SK-N-SH (cell line): ENCODE results near the gene DTNBP1. TPM values are rescaled to one million over a fixed set of nuclear protein-coding genes. Genes with fewer than 3 reads are reported as not detected.

Source experiments
- CTCF ChIA-PET: fragments of 300-600, 350-600 bp; formaldehyde crosslinking; extraction: SDS; loops from one replicate; lab custom pipeline; 2021; lab: Yijun Ruan, JAX
- POLR2A ChIA-PET: fragments of 350-600 bp; sonication (Branson Sonifier 250); formaldehyde crosslinking; extraction: SDS; loops from one replicate; lab custom pipeline; 2020; ENCODE audit warnings: antibody characterized with exemption, inconsistent platforms; lab: Yijun Ruan, JAX
- DNase-seq: peaks from one replicate; pipeline ENCODE4 v3.0.0; 2012
- H2AFZ ChIP-seq: fragments of 200-600 bp; sonication (generic); 2 replicates; pipeline ENCODE4 v1.8.1; 2016; ENCODE audit warnings: antibody characterized with exemption, mild to moderate bottlenecking, low read depth
- H3F3A ChIP-seq: fragments of 200-600 bp; sonication (generic); replicated peaks from 2 replicates; pipeline ENCODE3; 2016; ENCODE audit warnings: antibody characterized with exemption, mild to moderate bottlenecking; ENCODE audit not compliant: insufficient read depth
- H3K27ac ChIP-seq, 2 experiments: fragments of 200-500 bp in 1 of 2; fragments of 200-600 bp in 1 of 2; sonication (Bioruptor generic) in 1 of 2; sonication (generic), shearing (Covaris generic) in 1 of 2; 2 replicates each; pipeline versions ENCODE4 v1.5.1 to v1.6.1; 2014 to 2016; ENCODE audit warnings: low read depth in 2 of 2, inconsistent platforms in 1 of 2, low read length in 1 of 2, mild to moderate bottlenecking in 1 of 2, mixed read lengths in 1 of 2
- H3K27me3 ChIP-seq: fragments of 200-600 bp; sonication (generic), shearing (Covaris generic); 2 replicates; pipeline ENCODE4 v1.6.1; 2016; ENCODE audit warnings: mixed run types; ENCODE audit not compliant: insufficient read depth
- H3K36me3 ChIP-seq, 2 experiments: fragments of 200-500 bp in 1 of 2; fragments of 200-600 bp in 1 of 2; sonication (Bioruptor generic) in 1 of 2; sonication (generic) in 1 of 2; replicated peaks in 1 of 2; 2 replicates each; pipeline versions ENCODE3 to v1.5.1; 2014 to 2016; ENCODE audit warnings: low read length in 1 of 2, mild to moderate bottlenecking in 1 of 2; ENCODE audit not compliant: insufficient read depth in 2 of 2, control insufficient read depth in 1 of 2
- H3K4me1 ChIP-seq, 2 experiments: fragments of 200-500 bp in 1 of 2; fragments of 200-600 bp in 1 of 2; sonication (Bioruptor generic) in 1 of 2; sonication (generic), shearing (Covaris generic) in 1 of 2; 2 replicates each; pipeline versions ENCODE4 v1.5.1 to v1.6.1; 2014 to 2016; ENCODE audit warnings: low read depth in 1 of 2, low read length in 1 of 2, mixed run types in 1 of 2; ENCODE audit not compliant: insufficient read depth in 2 of 2, control insufficient read depth in 1 of 2
- H3K4me2 ChIP-seq: fragments of 200-600 bp; sonication (generic), shearing (Covaris generic); 2 replicates; pipeline ENCODE4 v1.6.1; 2017; ENCODE audit warnings: mixed run types
- H3K4me3 ChIP-seq, 2 experiments: fragments of 200-500 bp in 1 of 2; fragments of 200-600 bp in 1 of 2; sonication (Bioruptor generic) in 1 of 2; sonication (generic), shearing (Covaris generic) in 1 of 2; 2 replicates each; pipeline versions ENCODE4 v1.5.1 to v1.8.1; 2014 to 2016; ENCODE audit warnings: low read depth in 2 of 2, inconsistent platforms in 1 of 2, low read length in 1 of 2, mild to moderate bottlenecking in 1 of 2, mixed read lengths in 1 of 2, moderate library complexity in 1 of 2
- H3K79me2 ChIP-seq: fragments of 200-600 bp; sonication (generic); 2 replicates; pipeline ENCODE4 v1.8.1; 2017; ENCODE audit warnings: mild to moderate bottlenecking; ENCODE audit not compliant: insufficient read depth
- H3K9ac ChIP-seq: fragments of 200-600 bp; sonication (generic); 2 replicates; pipeline ENCODE4 v1.6.1; 2017; ENCODE audit warnings: mixed run types
- H3K9me2 ChIP-seq: fragments of 200-600 bp; sonication (generic); 2 replicates; pipeline ENCODE4 v1.6.1; 2017; ENCODE audit warnings: mixed run types
- H3K9me3 ChIP-seq: fragments of 200-600 bp; sonication (generic); 2 replicates; pipeline ENCODE4 v1.6.1; 2017; ENCODE audit warnings: mixed run types, mild to moderate bottlenecking, moderate library complexity
- H4K20me1 ChIP-seq: fragments of 200-600 bp; sonication (generic); 2 replicates; pipeline ENCODE4 v1.6.1; 2017; ENCODE audit warnings: mild to moderate bottlenecking, mixed run types; ENCODE audit not compliant: insufficient read depth
- CHD2 ChIP-seq: fragments of 150-350 bp; IDR thresholded peaks from 2 replicates; pipeline ENCODE4 v1.6.1; 2018; ENCODE audit warnings: low read length; ENCODE audit not compliant: partially characterized antibody
- CTCF ChIP-seq: fragments of 200-600 bp; sonication (generic); IDR thresholded peaks from 2 replicates; pipeline ENCODE4 v1.6.1; 2017; ENCODE audit warnings: antibody characterized with exemption, mild to moderate bottlenecking, moderate library complexity
- ELF1 ChIP-seq: IDR thresholded peaks from 2 replicates; pipeline ENCODE4 v1.4.0; 2012
- EZH2phosphoT487 ChIP-seq: fragments of 200-600 bp; sonication (generic); IDR thresholded peaks from 2 replicates; pipeline ENCODE4 v1.6.1; 2017; ENCODE audit warnings: low read depth, mixed run types, mild to moderate bottlenecking, antibody characterized with exemption, moderate library complexity, borderline replicate concordance
- FOXJ3 ChIP-seq: sonication (generic); formaldehyde crosslinking; IDR thresholded peaks from 2 replicates; pipeline ENCODE4 v1.5.1; 2020; ENCODE audit warnings: mild to moderate bottlenecking, missing genetic modification reagents
- FOXM1 ChIP-seq: IDR thresholded peaks from 2 replicates; pipeline ENCODE4 v1.4.0; 2012; ENCODE audit warnings: low read depth, mild to moderate bottlenecking
- GABPA ChIP-seq: IDR thresholded peaks from 2 replicates; pipeline ENCODE4 v1.4.0; 2012; ENCODE audit warnings: low read depth, mild to moderate bottlenecking
- GATA2 ChIP-seq: sonication (generic); formaldehyde crosslinking; IDR thresholded peaks from 2 replicates; pipeline ENCODE4 v1.5.0; 2020; ENCODE audit warnings: mild to moderate bottlenecking, missing genetic modification reagents
- MAX ChIP-seq: IDR thresholded peaks from 2 replicates; pipeline ENCODE4 v1.4.0; 2012; ENCODE audit warnings: low read depth
- NRF1 ChIP-seq: IDR thresholded peaks from 2 replicates; pipeline ENCODE4 v1.6.1; 2012; ENCODE audit warnings: low read depth, mild to moderate bottlenecking, low read length
- PBX3 ChIP-seq: IDR thresholded peaks from 2 replicates; pipeline ENCODE4; 2012
- POLR2AphosphoS5 ChIP-seq: IDR thresholded peaks from 2 replicates; pipeline ENCODE4 v1.6.1; 2012; ENCODE audit warnings: low read depth, low read length
- RAD21 ChIP-seq: IDR thresholded peaks from 2 replicates; pipeline ENCODE4 v1.6.1; 2012; ENCODE audit warnings: mild to moderate bottlenecking, low read length
- RXRA ChIP-seq: IDR thresholded peaks from 2 replicates; pipeline ENCODE4 v1.4.0; 2012; ENCODE audit warnings: low read depth, mild to moderate bottlenecking, borderline replicate concordance
- SIN3A ChIP-seq: IDR thresholded peaks from 2 replicates; pipeline ENCODE4 v1.6.1; 2012; ENCODE audit warnings: low read depth, mild to moderate bottlenecking, low read length, moderate library complexity, borderline replicate concordance
- TAF1 ChIP-seq: IDR thresholded peaks from 2 replicates; pipeline ENCODE4 v1.6.1; 2012; ENCODE audit warnings: low read depth, mild to moderate bottlenecking, low read length, moderate library complexity, borderline replicate concordance
- TEAD4 ChIP-seq: IDR thresholded peaks from 2 replicates; pipeline ENCODE4 v1.4.0; 2012; ENCODE audit warnings: mild to moderate bottlenecking, borderline replicate concordance; ENCODE audit not compliant: insufficient read depth
- USF1 ChIP-seq: IDR thresholded peaks from 2 replicates; pipeline ENCODE4 v1.4.0; 2012; ENCODE audit warnings: low read depth, borderline replicate concordance
- USF2 ChIP-seq: fragments of 150-350 bp; IDR thresholded peaks from 2 replicates; pipeline ENCODE4 v1.6.1; 2017; ENCODE audit warnings: antibody characterized with exemption, low read length, low read depth, borderline replicate concordance
- ZBTB33 ChIP-seq: IDR thresholded peaks from 2 replicates; pipeline ENCODE4 v1.4.0; 2012; ENCODE audit warnings: low read depth, borderline replicate concordance
- WGBS: methylation state at CpG from one replicate; pipeline ENCODE4 v1.1.6; 2017; ENCODE audit warnings: low lambda C conversion rate; 5-methylcytosine and 5-hydroxymethylcytosine counted together
- polyA plus RNA-seq, 3 experiments: library from polyadenylated mRNA; depleted of rRNA; stranded (reverse); fragments of >200 nt; gene quantifications; 2 replicates each; pipeline ENCODE4 v1.2.3, GENCODE V29; 2012

The DTNBP1 gene
- polyA plus RNA-seq, 1 of the 3 experiments (the other 2 are of a cell fraction) = 19.7 TPM

- TF ChIP-seq ELF1 (no peak), NRF1 (no peak), MAX (no peak), USF1 (no peak), FOXM1 (no peak), SIN3A (no peak), ZBTB33 (no peak), PBX3 (no peak), CTCF (no peak), CHD2 (no peak), TEAD4 (no peak), TAF1 (no peak), POLR2AphosphoS5 (no peak), EZH2phosphoT487 (no peak), GATA2 (CRISPR knock-in tag) (no peak), RXRA (no peak), FOXJ3 (no peak), USF2 (no peak), RAD21 (no peak), GABPA (no peak)
- Histone ChIP-seq H3K4me1 (peaks cover 2 to 12% of the 10 kb centered on the region in 2 experiments; a peak in 2 of 4 replicates), H3K9ac (no peak overlapping the region), H3K27ac (no peak overlapping the region), H3K9me2 (no peaks in the 10 kb centered on the region), H3K9me3 (no peaks in the 10 kb centered on the region), H3K27me3 (no peaks in the 10 kb centered on the region), H3K79me2 (no peaks in the 10 kb centered on the region), H2AFZ (no peak overlapping the region), H4K20me1 (no peaks in the 10 kb centered on the region), H3K4me2 (no peak overlapping the region), H3K4me3 (no peak overlapping the region), H3K36me3 (no peaks in the 10 kb centered on the region), H3F3A (no peaks in the 10 kb centered on the region)
- ChIA-PET POLR2A (no interaction called here), CTCF (interaction anchor here (0.9 kb wide), 1 partner anchor 72 kb away, joined by 3 read pairs; no protein-coding TSS in a partner anchor)
- no peak for DNase-seq
- WGBS = 97% methylated on average over 2 of the region's 2 CpGs
Observed at GRCh38 chr6:15592610-15593009, 70.2 kb downstream of the DTNBP1 start.
